Stomach smooth muscle (tissue), 2 donors: Measurements from ENCODE around the gene GBA3.

Experiments used
- H3K27ac ChIP-seq: one replicate; pipeline ENCODE4 v1.7.0; 2013; ENCODE audit warnings: mild to moderate bottlenecking, low read length, inconsistent platforms
- H3K27me3 ChIP-seq, 2 donors: one replicate each; pipeline ENCODE4 v1.7.0; 2013; ENCODE audit warnings: low read length in 2 of 2; ENCODE audit not compliant: insufficient read depth in 2 of 2, control insufficient read depth in 1 of 2
- H3K36me3 ChIP-seq, 2 donors: one replicate each; pipeline ENCODE4 v1.7.0; 2013; ENCODE audit warnings: low read length in 2 of 2; ENCODE audit not compliant: control insufficient read depth in 2 of 2, insufficient read depth in 2 of 2
- H3K4me1 ChIP-seq: one replicate; pipeline ENCODE4 v1.7.0; 2013; ENCODE audit warnings: low read length; ENCODE audit not compliant: control insufficient read depth, insufficient read depth
- H3K4me3 ChIP-seq, 2 donors: one replicate each; pipeline ENCODE4 v1.7.0; 2013; ENCODE audit warnings: low read length in 2 of 2
- H3K9ac ChIP-seq, 2 donors: one replicate each; pipeline ENCODE4 v1.7.0; 2013; ENCODE audit warnings: low read length in 2 of 2, mild to moderate bottlenecking in 1 of 2
- H3K9me3 ChIP-seq, 2 donors: one replicate each; pipeline ENCODE4 v1.7.0; 2013; ENCODE audit warnings: low read length in 2 of 2; ENCODE audit not compliant: control insufficient read depth in 2 of 2
- donor health status: healthy.
- donor health status: Pancreatic carcinoma.

Gene GBA3

GRCh38 chr4:22842360-22843018 is 149.8 kb downstream of the GBA3 start:
- Histone ChIP-seq H3K27ac (no peak overlapping the region), H3K36me3 (no peaks in the 10 kb centered on the region), H3K9me3 (no peaks in the 10 kb centered on the region), H3K4me3 (no peak overlapping the region), H3K9ac (no peak overlapping the region), H3K4me1 (no peaks in the 10 kb centered on the region), H3K27me3 (no peaks in the 10 kb centered on the region)

GRCh38 chr4:22848332-22848731 is 155.6 kb downstream of the GBA3 start:
- no peak overlapping the region for H3K9ac ChIP-seq
- H3K4me3 ChIP-seq = no peak overlapping the region
- H3K9me3 ChIP-seq = no peaks in the 10 kb centered on the region
- no peaks in the 10 kb centered on the region for H3K4me1 ChIP-seq
- no peaks in the 10 kb centered on the region for H3K36me3 ChIP-seq
- no peak overlapping the region for H3K27ac ChIP-seq
- H3K27me3 ChIP-seq = no peaks in the 10 kb centered on the region

- H3K36me3 ChIP-seq = no peaks in the 10 kb centered on the region
- H3K9ac ChIP-seq = no peak overlapping the region
- no peaks in the 10 kb centered on the region for H3K27me3 ChIP-seq
- H3K27ac ChIP-seq = no peak overlapping the region
- H3K4me1 ChIP-seq = no peaks in the 10 kb centered on the region
- no peak overlapping the region for H3K4me3 ChIP-seq
- no peaks in the 10 kb centered on the region for H3K9me3 ChIP-seq
Observed at GRCh38 chr4:22850055-22850454, 157.3 kb downstream of the GBA3 start.

DNA sequence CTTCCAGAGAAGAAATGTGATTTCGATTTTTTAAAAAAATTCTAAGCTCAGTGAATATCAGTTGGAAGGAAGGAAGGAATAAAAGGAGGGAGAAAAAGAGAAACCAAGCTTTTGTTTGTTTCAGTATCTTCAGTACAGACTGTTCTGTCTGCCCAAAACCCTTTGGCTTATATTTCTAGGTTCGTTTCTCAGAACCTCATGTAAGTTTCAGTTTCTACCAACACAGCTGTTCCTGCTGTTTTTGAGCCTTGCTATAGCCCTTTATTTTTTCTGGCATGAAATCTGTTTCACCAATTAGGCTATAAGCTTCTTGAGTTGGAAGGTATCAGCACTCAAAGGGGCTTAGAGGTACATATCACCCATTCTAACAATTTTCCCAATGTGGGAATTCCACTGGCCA is 157.9 kb downstream of the GBA3 start:
- H3K27ac ChIP-seq = no peak overlapping the region
- H3K4me1 ChIP-seq = no peaks in the 10 kb centered on the region
- no peaks in the 10 kb centered on the region for H3K9me3 ChIP-seq
- no peak overlapping the region for H3K9ac ChIP-seq
- no peak overlapping the region for H3K4me3 ChIP-seq
- H3K36me3 ChIP-seq = no peaks in the 10 kb centered on the region
- no peaks in the 10 kb centered on the region for H3K27me3 ChIP-seq

DNA sequence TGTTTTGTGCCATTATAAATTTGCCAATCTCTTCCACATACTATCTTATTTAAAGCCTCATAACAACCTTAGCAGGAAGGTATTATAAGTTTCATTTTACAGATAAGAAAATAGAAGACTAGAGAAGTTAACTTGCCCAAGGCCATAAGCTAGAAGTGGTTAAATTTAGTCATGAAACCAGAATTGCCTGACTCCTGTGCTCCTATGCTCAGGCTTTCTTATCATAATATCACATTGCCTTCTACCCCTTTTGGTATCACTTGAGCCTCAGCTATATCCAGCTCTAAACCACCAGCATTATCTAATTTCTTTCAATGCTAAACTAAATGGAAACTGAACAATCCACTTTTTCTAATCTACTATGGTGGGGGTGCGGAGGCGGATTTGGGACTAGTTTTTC is 164.7 kb downstream of the GBA3 start:
- Histone ChIP-seq H3K36me3 (no peaks in the 10 kb centered on the region), H3K27me3 (no peaks in the 10 kb centered on the region), H3K9ac (no peak overlapping the region), H3K4me3 (no peak overlapping the region), H3K27ac (no peak overlapping the region), H3K9me3 (no peaks in the 10 kb centered on the region), H3K4me1 (no peaks in the 10 kb centered on the region)

DNA sequence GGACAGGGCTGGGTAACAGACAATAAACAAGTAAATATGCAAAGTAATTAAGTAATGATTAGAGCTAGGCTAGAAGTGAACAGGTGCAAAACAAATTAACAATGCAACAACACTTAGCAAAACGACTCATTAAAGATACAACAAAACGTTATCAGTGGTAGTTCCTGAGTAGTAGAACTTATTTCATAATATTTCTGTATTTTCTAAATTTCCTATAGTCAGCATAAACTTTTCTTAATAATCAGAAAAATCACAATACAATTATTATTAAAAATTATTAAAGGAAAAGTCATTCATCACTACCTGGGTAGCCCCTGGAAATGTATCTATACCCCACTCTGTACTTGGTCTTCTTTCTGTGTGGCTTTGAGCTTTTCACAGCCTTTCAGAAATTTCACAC is 166.6 kb downstream of the GBA3 start:
- Histone ChIP-seq H3K36me3 (no peaks in the 10 kb centered on the region), H3K9ac (no peak overlapping the region), H3K4me3 (no peak overlapping the region), H3K4me1 (no peaks in the 10 kb centered on the region), H3K27me3 (no peaks in the 10 kb centered on the region), H3K27ac (no peak overlapping the region), H3K9me3 (no peaks in the 10 kb centered on the region)
